ENCODE results near the gene MAP2K1. TPM values are rescaled to one million over a fixed set of nuclear protein-coding genes. Genes with fewer than 3 reads are reported as not detected.
"Not testable (repeated sequence)": the region's sequence is repeated elsewhere in the genome, so short reads cannot be mapped to it uniquely, and the experiment has no call there.

The MAP2K1 gene
- total and polyA plus RNA-seq, 8 donors, result 46.3 to 60.4 (median 52.8) TPM

- Histone ChIP-seq H3K4me3 (no peak overlapping the region), H3K27ac (no peak overlapping the region), H3K36me3 (no peaks in the 10 kb centered on the region), H3K4me1 (peaks cover 0 to 15% of the 10 kb centered on the region in 2 donors), H3K27me3 (no peaks in the 10 kb centered on the region), H3K9me3 (no peaks in the 10 kb centered on the region)
- intact Hi-C loops (cut with DNase I), result no loop called here
- TF ChIP-seq CTCF (IDR thresholded peaks at IDR 0.05), result no peak
- ATAC-seq (no peak), DNase-seq (no peak)
Measured at GRCh38 chr15:66359740-66360139, 27.0 kb upstream of the MAP2K1 start.

- H3K4me1 ChIP-seq; H3K27me3 ChIP-seq; H3K4me3 ChIP-seq; intact Hi-C loops (cut with DNase I); H3K36me3 ChIP-seq; H3K27ac ChIP-seq; H3K9me3 ChIP-seq; ATAC-seq; DNase-seq: not testable (repeated sequence)
Measured at GRCh38 chr15:66361745-66362460, 24.8 kb upstream of the MAP2K1 start.

GRCh38 chr15:66362776-66363175 is 23.9 kb upstream of the MAP2K1 start:
- intact Hi-C loops (cut with DNase I), result no loop called here
- Histone ChIP-seq H3K36me3 (no peaks in the 10 kb centered on the region), H3K27me3 (no peaks in the 10 kb centered on the region), H3K9me3 (no peaks in the 10 kb centered on the region), H3K27ac (no peak overlapping the region), H3K4me3 (no peak overlapping the region), H3K4me1 (peaks cover 0 to 4% of the 10 kb centered on the region in 2 donors)
- DNase-seq (no peak), ATAC-seq (no peak)
- TF ChIP-seq CTCF (IDR thresholded peaks at IDR 0.05), result no peak

- no peak for TF ChIP-seq CTCF (IDR thresholded peaks at IDR 0.05)
- Histone ChIP-seq H3K36me3 (no peaks in the 10 kb centered on the region), H3K27me3 (no peaks in the 10 kb centered on the region), H3K4me1 (peaks cover 0 to 11% of the 10 kb centered on the region in 2 donors), H3K4me3 (no peak overlapping the region), H3K9me3 (no peaks in the 10 kb centered on the region), H3K27ac (no peak overlapping the region)
- ATAC-seq, result no peak
- intact Hi-C loops (cut with DNase I), result no loop called here
- no peak for DNase-seq
Measured at GRCh38 chr15:66364944-66365528, 21.7 kb upstream of the MAP2K1 start.

- Histone ChIP-seq H3K4me1 (peaks cover 0 to 21% of the 10 kb centered on the region in 2 donors), H3K9me3 (peaks cover 0 to 12% of the 10 kb centered on the region in 2 donors), H3K27ac (peak overlapping the region; percentile 74 to 84), H3K4me3 (peak overlapping the region; percentile 18 to 34), H3K36me3 (no peaks in the 10 kb centered on the region), H3K27me3 (no peaks in the 10 kb centered on the region)
- TF ChIP-seq CTCF (IDR thresholded peaks at IDR 0.05), result no peak
- ATAC-seq (peak; percentile 36), DNase-seq (peak in 2 of 4 donors; percentile 15 to 41)
- intact Hi-C loops (cut with DNase I), result no loop called here
Measured at GRCh38 chr15:66369773-66370651, 16.7 kb upstream of the MAP2K1 start.

Measured in left lung (tissue), 10 donors.